Measurements from ENCODE around the gene ZSCAN20.

The ZSCAN20 gene

GRCh38 chr1:33524586-33524985, 52.1 kb downstream of the ZSCAN20 start:
- in situ Hi-C loops (cut with MboI; ENCODE audit: low sequenced_read_pairs), result no loop called here

- in situ Hi-C loops (cut with MboI; ENCODE audit: low sequenced_read_pairs), result no loop called here
Measured at GRCh38 chr1:33527934-33528333, 55.5 kb downstream of the ZSCAN20 start.

GRCh38 chr1:33529957-33530356, 57.5 kb downstream of the ZSCAN20 start:
- in situ Hi-C loops (cut with MboI; ENCODE audit: low sequenced_read_pairs), result no loop called here

GRCh38 chr1:33532250-33532649, 59.8 kb downstream of the ZSCAN20 start:
- in situ Hi-C loops (cut with MboI; ENCODE audit: low sequenced_read_pairs), result no loop called here

- in situ Hi-C loops (cut with MboI; ENCODE audit: low sequenced_read_pairs), result no loop called here
Measured at GRCh38 chr1:33532936-33533335, 60.5 kb downstream of the ZSCAN20 start.

GRCh38 chr1:33535334-33535733, 62.9 kb downstream of the ZSCAN20 start:
- in situ Hi-C loops (cut with MboI; ENCODE audit: low sequenced_read_pairs), result no loop called here

GRCh38 chr1:33537885-33538284, 65.4 kb downstream of the ZSCAN20 start:
- in situ Hi-C loops (cut with MboI; ENCODE audit: low sequenced_read_pairs), result no loop called here

GRCh38 chr1:33541966-33542365, 69.5 kb downstream of the ZSCAN20 start:
- in situ Hi-C loops (cut with MboI; ENCODE audit: low sequenced_read_pairs), result no loop called here
